ENCODE data around the gene PUDP. TPM values are rescaled to one million over a fixed set of nuclear protein-coding genes. Genes with fewer than 3 reads are reported as not detected.
A peak's percentile ranks its signal among the peaks of the same experiment; 100 is the strongest.

Gene PUDP
- total RNA-seq, 2 donors from 2014 or later, result 15.8 to 41.9 TPM

DNA sequence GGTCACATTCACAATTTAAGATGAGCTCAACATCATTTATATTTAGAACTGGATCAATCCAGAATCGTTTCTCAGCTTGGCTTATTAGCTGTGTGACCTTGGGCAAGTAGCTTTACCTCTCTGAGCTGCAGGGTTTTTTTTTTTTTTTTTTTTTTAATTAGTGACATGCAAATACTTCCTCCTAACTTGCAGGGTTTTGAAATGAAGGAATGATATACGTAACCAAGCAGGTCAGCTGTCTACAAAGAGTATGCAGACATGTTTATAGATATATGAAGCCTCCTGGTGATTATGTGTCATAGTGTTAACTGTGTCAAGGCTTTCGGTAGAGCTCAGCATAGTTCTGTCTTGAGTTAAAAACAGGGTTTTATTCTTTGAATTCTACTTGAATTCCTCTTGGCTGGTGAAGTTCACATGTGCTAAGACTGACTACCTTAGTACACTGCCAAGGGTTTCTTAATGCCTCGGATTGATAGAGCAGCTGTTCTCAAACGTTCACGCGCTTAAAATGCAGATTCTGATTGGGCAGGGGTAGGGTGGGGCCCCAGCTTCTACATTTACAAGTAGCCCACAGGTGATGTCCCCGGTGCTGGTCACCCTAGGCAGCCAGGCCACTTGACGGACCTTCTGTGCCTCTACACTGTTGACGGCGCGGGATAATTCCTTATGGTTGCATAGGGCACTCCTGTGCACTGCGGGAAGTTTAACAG lies 1.1 kb downstream of the PUDP start:
- H3K27ac ChIP-seq, result peak overlapping the region; percentile 72 to 92 (median 89)
- H3K36me3 ChIP-seq (replicated peaks in 1 of 2; ENCODE audit: insufficient read depth in 1 of 2, low read depth in 2 of 2), result no peaks in the 10 kb centered on the region
- 6 to 7% methylated on average over 8 to 13 of the region's 13 CpGs for WGBS, 2 donors
- no peaks in the 10 kb centered on the region for H3K27me3 ChIP-seq
- H3K9me3 ChIP-seq, result no peaks in the 10 kb centered on the region
- peak; percentile 23 for ATAC-seq
- TF ChIP-seq, protein P1, sequence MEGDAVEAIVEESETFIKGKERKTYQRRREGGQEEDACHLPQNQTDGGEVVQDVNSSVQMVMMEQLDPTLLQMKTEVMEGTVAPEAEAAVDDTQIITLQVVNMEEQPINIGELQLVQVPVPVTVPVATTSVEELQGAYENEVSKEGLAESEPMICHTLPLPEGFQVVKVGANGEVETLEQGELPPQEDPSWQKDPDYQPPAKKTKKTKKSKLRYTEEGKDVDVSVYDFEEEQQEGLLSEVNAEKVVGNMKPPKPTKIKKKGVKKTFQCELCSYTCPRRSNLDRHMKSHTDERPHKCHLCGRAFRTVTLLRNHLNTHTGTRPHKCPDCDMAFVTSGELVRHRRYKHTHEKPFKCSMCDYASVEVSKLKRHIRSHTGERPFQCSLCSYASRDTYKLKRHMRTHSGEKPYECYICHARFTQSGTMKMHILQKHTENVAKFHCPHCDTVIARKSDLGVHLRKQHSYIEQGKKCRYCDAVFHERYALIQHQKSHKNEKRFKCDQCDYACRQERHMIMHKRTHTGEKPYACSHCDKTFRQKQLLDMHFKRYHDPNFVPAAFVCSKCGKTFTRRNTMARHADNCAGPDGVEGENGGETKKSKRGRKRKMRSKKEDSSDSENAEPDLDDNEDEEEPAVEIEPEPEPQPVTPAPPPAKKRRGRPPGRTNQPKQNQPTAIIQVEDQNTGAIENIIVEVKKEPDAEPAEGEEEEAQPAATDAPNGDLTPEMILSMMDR (IDR thresholded peaks at IDR 0.05), result no peak
- TF ChIP-seq POLR2A (IDR thresholded peaks at IDR 0.05), result peak in 2 of 3 donors; percentile 6 to 14
- peak in 3 of 4 donors; percentile 27 to 43 (median 40) for DNase-seq
- H3K4me3 ChIP-seq, result peak overlapping the region; percentile 18 to 37
- intact Hi-C loops (cut with DNase I), result no loop called here
- H3K4me1 ChIP-seq, result peaks cover 19% of the 10 kb centered on the region

DNA sequence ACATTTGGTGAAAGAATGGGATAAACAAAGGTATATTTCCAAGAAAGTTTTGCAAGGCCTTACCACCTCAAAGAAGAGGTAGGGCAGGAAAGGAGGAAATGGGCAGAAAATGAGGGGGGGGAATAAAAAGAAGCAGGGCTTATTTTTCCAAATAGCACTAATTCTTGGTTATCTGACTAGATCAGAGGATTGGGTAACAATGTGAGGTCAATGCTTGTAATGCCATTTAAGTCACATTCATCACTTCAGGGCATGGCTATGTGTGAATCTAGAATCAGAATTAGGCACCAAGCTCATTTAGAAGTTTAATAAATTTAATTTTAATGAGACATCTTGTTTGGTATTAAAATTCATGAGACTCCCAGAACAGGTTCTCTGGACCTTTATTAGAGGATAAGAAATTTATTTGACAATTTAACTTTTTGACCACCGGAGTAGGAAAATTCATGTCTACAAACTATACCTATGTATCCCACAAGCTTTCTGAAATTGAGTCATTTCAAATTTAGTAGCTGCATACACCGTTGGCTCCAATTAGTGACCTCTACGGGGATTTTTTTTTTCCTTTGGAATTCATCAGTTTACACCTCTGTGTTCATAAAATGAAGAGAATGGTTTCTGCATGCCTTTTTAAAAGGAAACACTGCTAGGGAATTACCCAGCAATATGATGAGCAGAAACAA lies 1.8 kb downstream of the PUDP start:
- peaks cover 19% of the 10 kb centered on the region for H3K4me1 ChIP-seq

DNA sequence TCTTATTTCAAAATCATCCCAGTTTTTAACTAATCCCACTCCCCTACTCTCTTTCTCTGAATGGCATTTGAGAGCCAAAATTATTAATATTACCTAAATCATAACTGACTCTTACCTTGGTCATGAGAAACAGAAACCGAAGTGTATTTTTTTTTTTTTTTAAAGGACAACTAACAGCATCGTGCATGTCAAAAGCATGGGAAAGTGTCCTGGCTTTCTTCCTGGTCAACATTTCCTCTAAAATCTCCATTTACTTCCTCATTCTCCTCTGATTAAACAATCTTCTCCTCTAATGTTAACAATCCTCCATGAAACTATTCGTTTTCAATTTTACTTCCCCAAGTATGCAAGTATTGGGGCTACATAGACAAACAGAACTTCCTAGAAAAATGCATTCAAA lies 2.5 kb downstream of the PUDP start:
- no peaks in the 10 kb centered on the region for H3K36me3 ChIP-seq (replicated peaks in 1 of 2; ENCODE audit: insufficient read depth in 1 of 2, low read depth in 2 of 2)
- intact Hi-C loops (cut with DNase I), result no loop called here
- DNase-seq (peak in 1 of 4 donors; percentile 19), ATAC-seq (peak; percentile 45)
- TF ChIP-seq POLR2A (IDR thresholded peaks at IDR 0.05), result no peak
- TF ChIP-seq, protein P1 (IDR thresholded peaks at IDR 0.05), result no peak
- no peaks in the 10 kb centered on the region for H3K27me3 ChIP-seq
- WGBS, 2 donors, result 7 to 12% methylated on average over 3 of the region's 3 CpGs
- H3K4me3 ChIP-seq, result no peak overlapping the region
- peaks cover 19% of the 10 kb centered on the region for H3K4me1 ChIP-seq
- H3K9me3 ChIP-seq, result no peaks in the 10 kb centered on the region
- H3K27ac ChIP-seq, result peak overlapping the region in 3 of 4 donors; percentile 88 to 92 (median 90)

More for the DNA sequence above, 1.8 kb downstream of the PUDP start:
- ATAC-seq, result no peak
- Histone ChIP-seq H3K9me3 (no peaks in the 10 kb centered on the region), H3K27me3 (no peaks in the 10 kb centered on the region), H3K4me3 (no peak overlapping the region), H3K36me3 (replicated peaks in 1 of 2; ENCODE audit: insufficient read depth in 1 of 2, low read depth in 2 of 2) (no peaks in the 10 kb centered on the region), H3K27ac (peak overlapping the region in 3 of 4 donors; percentile 88 to 92 (median 90))
- intact Hi-C loops (cut with DNase I), result no loop called here
- 62 to 74% methylated on average over 3 of the region's 3 CpGs for WGBS, 2 donors
- TF ChIP-seq POLR2A (IDR thresholded peaks at IDR 0.05), result no peak
- TF ChIP-seq, protein P1 (IDR thresholded peaks at IDR 0.05), result no peak
- no peak for DNase-seq

DNA sequence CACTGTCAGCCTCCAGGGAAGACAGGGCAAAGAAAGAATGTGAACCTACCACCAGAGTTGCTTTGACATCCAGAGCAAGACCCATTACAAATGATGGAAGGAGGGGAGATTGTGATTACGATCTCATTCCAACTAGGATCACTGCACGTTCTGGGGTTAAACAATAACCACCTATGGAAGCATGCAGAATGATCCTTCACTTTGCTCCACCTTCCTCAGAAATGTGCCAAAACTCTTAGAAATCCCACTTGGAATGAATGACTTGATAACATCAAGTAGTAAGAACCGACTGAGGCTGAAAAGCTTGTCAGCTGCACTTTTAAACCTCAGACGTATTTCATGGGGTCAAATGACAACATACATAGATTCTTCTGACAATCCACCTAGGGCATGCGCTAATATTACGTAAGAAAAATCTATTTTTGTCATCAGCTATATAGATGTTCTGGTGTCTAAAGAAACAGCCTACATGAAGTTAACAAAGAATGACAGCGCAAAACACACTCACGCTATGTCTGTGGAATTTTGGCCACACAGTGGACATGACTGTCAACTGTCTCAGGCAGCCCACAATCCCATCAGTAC lies 3.9 kb downstream of the PUDP start:
- TF ChIP-seq, protein P1 (IDR thresholded peaks at IDR 0.05), result no peak
- no peak for TF ChIP-seq POLR2A (IDR thresholded peaks at IDR 0.05)
- Histone ChIP-seq H3K27me3 (no peaks in the 10 kb centered on the region), H3K27ac (peak overlapping the region; percentile 30 to 92 (median 89)), H3K4me3 (no peak overlapping the region), H3K36me3 (replicated peaks in 1 of 2; ENCODE audit: insufficient read depth in 1 of 2, low read depth in 2 of 2) (no peaks in the 10 kb centered on the region), H3K9me3 (no peaks in the 10 kb centered on the region), H3K4me1 (peaks cover 19% of the 10 kb centered on the region)
- intact Hi-C loops (cut with DNase I), result no loop called here
- WGBS, 2 donors, result 46 to 60% methylated on average over 5 to 8 of the region's 8 CpGs
- no peak for DNase-seq
- no peak for ATAC-seq

Data from body of pancreas (tissue), 4 donors.